ENCODE results near the gene FKBP7.

GRCh38 chr2:178429336-178429735 is 49.1 kb downstream of the FKBP7 start:
- TF ChIP-seq EZH2 (IDR thresholded peaks at IDR 0.05; ENCODE audit: borderline replicate concordance, low read length) = no peak
- TF ChIP-seq CTCF (conservative IDR thresholded peaks at IDR 0.05 in 1 of 2, IDR thresholded peaks at IDR 0.05 in 1 of 2; ENCODE audit: extremely low read depth in 1 of 2, insufficient read depth in 1 of 2, low read depth in 1 of 2, low read length in 2 of 2) = no peak

All from mammary epithelial cell (primary cell).